ENCODE data around the gene GPR162.

GRCh38 chr12:6863033-6863432 is 41.4 kb downstream of the GPR162 start:
- no peak for TF ChIP-seq CTCF (IDR thresholded peaks at IDR 0.05; ENCODE audit: low read length)
- no peak for TF ChIP-seq EZH2phosphoT487 (IDR thresholded peaks at IDR 0.05; ENCODE audit: low read length)
- TF ChIP-seq EZH2 (optimal IDR thresholded peaks at IDR 0.05; ENCODE audit: low read depth, low read length): no peak

Data from MM.1S (cell line).